GM15510 (cell line): ENCODE measurements around the gene CRNKL1.

Source experiments
- POLR2A ChIP-seq: IDR thresholded peaks from 3 replicates; pipeline ENCODE4 v1.6.1; 2011; ENCODE audit warnings: borderline replicate concordance; ENCODE audit not compliant: insufficient read length; ENCODE audit errors: extremely low read depth

The CRNKL1 gene

GRCh38 chr20:20076297-20077065 is 24.2 kb upstream of the CRNKL1 start:
- no peak for TF ChIP-seq POLR2A

GRCh38 chr20:20075032-20075431 is 22.8 kb upstream of the CRNKL1 start:
- no peak for TF ChIP-seq POLR2A

GRCh38 chr20:20073801-20074371 is 21.6 kb upstream of the CRNKL1 start:
- TF ChIP-seq POLR2A: no peak

- TF ChIP-seq POLR2A: no peak
Observed at GRCh38 chr20:20070871-20071726, 18.8 kb upstream of the CRNKL1 start.

- TF ChIP-seq POLR2A: no peak
Observed at GRCh38 chr20:20065361-20065760, 13.1 kb upstream of the CRNKL1 start.

GRCh38 chr20:20063941-20064702 is 11.9 kb upstream of the CRNKL1 start:
- no peak for TF ChIP-seq POLR2A

GRCh38 chr20:20060234-20060998 is 8.2 kb upstream of the CRNKL1 start:
- no peak for TF ChIP-seq POLR2A

GRCh38 chr20:20051767-20052073 is 546 bp downstream of the CRNKL1 start:
- TF ChIP-seq POLR2A: no peak

- no peak for TF ChIP-seq POLR2A
Observed at GRCh38 chr20:20039752-20040387, 12.4 kb downstream of the CRNKL1 start.

GRCh38 chr20:20038586-20038985 is 13.7 kb downstream of the CRNKL1 start:
- no peak for TF ChIP-seq POLR2A

- no peak for TF ChIP-seq POLR2A
Observed at GRCh38 chr20:20037960-20038359, 14.3 kb downstream of the CRNKL1 start.

GRCh38 chr20:20036756-20037155 is 15.5 kb downstream of the CRNKL1 start:
- TF ChIP-seq POLR2A: no peak

- no peak for TF ChIP-seq POLR2A
Observed at GRCh38 chr20:20034486-20034885, 17.8 kb downstream of the CRNKL1 start.

- no peak for TF ChIP-seq POLR2A
Observed at GRCh38 chr20:20031790-20032189, 20.5 kb downstream of the CRNKL1 start.

- TF ChIP-seq POLR2A: no peak
Observed at GRCh38 chr20:20027284-20027683, 25.0 kb downstream of the CRNKL1 start.

GRCh38 chr20:20024942-20025341 is 27.3 kb downstream of the CRNKL1 start:
- no peak for TF ChIP-seq POLR2A
